ENCODE measurements around the gene FYN. TPM values are rescaled to one million over a fixed set of nuclear protein-coding genes. Genes with fewer than 3 reads are reported as not detected.
"Not testable (repeated sequence)": the region's sequence is repeated elsewhere in the genome, so short reads cannot be mapped to it uniquely, and the experiment has no call there.

FYN gene
- polyA plus RNA-seq, 2 of the 4 experiments (the other 2 are of a cell fraction), result 3.5 to 3.7 TPM

GRCh38 chr6:111680811-111681609 lies 192.2 kb downstream of the FYN start:
- POLR2A ChIA-PET; ATAC-seq; H3K4me3 ChIP-seq; H3K27ac ChIP-seq; FAIRE-seq; H3K4me2 ChIP-seq; DNase-seq (ENCODE audit: low read depth in 1 of 2, low spot score in 1 of 2); H3K9me3 ChIP-seq: not testable (repeated sequence)
- 77% methylated on average over 6 of the region's 6 CpGs for WGBS (ENCODE audit: missing lambda C conversion rate)
- peaks cover 14% of the 10 kb centered on the region; the same call in 2 of the 3 replicates for H3K4me1 ChIP-seq
- CTCF ChIA-PET, result interaction anchor here (1.3 kb wide), 1 partner anchor 9 kb away, joined by 3 read pairs; no protein-coding TSS in a partner anchor

GRCh38 chr6:111680015-111680712 lies 193.1 kb downstream of the FYN start:
- ChIA-PET CTCF (no interaction called here), POLR2A (no interaction called here)
- no peak overlapping the region for H3K4me2 ChIP-seq
- H3K9me3 ChIP-seq, result no peaks in the 10 kb centered on the region
- H3K4me1 ChIP-seq, result peaks cover 14% of the 10 kb centered on the region; the same call in 2 of the 3 replicates
- no peak overlapping the region for H3K27ac ChIP-seq
- TF ChIP-seq ZNF302 (CRISPR knock-in tag; IDR thresholded peaks at IDR 0.05) (no peak), GATA3 (IDR thresholded peaks at IDR 0.05; ENCODE audit: borderline replicate concordance) (no peak), HOXB5 (CRISPR knock-in tag; IDR thresholded peaks at IDR 0.05) (no peak)
- WGBS (ENCODE audit: missing lambda C conversion rate), result 92% methylated on average over 7 of the region's 7 CpGs
- FAIRE-seq, result no peak
- H3K4me3 ChIP-seq, result no peak overlapping the region
- no peak for ATAC-seq
- no peak for DNase-seq (ENCODE audit: low read depth in 1 of 2, low spot score in 1 of 2)

- ATAC-seq (no peak), FAIRE-seq (no peak), DNase-seq (ENCODE audit: low read depth in 1 of 2, low spot score in 1 of 2) (no peak)
- 67% methylated on average over 5 of the region's 5 CpGs for WGBS (ENCODE audit: missing lambda C conversion rate)
- H3K4me3 ChIP-seq, result no peak overlapping the region
- H3K4me2 ChIP-seq, result no peak overlapping the region
- CTCF ChIA-PET, result no interaction called here
- POLR2A ChIA-PET, result no interaction called here
- no peak overlapping the region for H3K27ac ChIP-seq
- TF ChIP-seq CHD2 (IDR thresholded peaks at IDR 0.05; ENCODE audit: low read length, partially characterized antibody) (no peak), RCOR1 (IDR thresholded peaks at IDR 0.05; ENCODE audit: low read depth, low read length) (no peak), HES2 (IDR thresholded peaks at IDR 0.05) (no peak), HOXA7 (CRISPR knock-in tag; IDR thresholded peaks at IDR 0.05) (no peak), ZFP36 (IDR thresholded peaks at IDR 0.05; ENCODE audit: borderline replicate concordance, partially characterized antibody) (no peak), HOXB13 (CRISPR knock-in tag; IDR thresholded peaks at IDR 0.05; ENCODE audit: low read depth) (no peak), JUN (IDR thresholded peaks at IDR 0.05) (no peak)
- H3K9me3 ChIP-seq, result no peaks in the 10 kb centered on the region
- H3K4me1 ChIP-seq, result peaks cover 14% of the 10 kb centered on the region; the same call in 2 of the 3 replicates
These were observed 194.0 kb downstream of the FYN start for GRCh38 chr6:111679126-111679858.

GRCh38 chr6:111677249-111677990 lies 195.8 kb downstream of the FYN start:
- FAIRE-seq, result no peak
- peak overlapping the region; percentile 57 for H3K4me2 ChIP-seq
- H3K9me3 ChIP-seq, result no peaks in the 10 kb centered on the region
- DNase-seq (ENCODE audit: low read depth in 1 of 2, low spot score in 1 of 2), result no peak
- POLR2A ChIA-PET, result no interaction called here
- no peak overlapping the region for H3K4me3 ChIP-seq
- peak in 1 of 2 experiments; percentile 35; a peak in 1 of 6 replicates for ATAC-seq
- CTCF ChIA-PET, result no interaction called here
- peaks cover 14% of the 10 kb centered on the region; the same call in 2 of the 3 replicates for H3K4me1 ChIP-seq
- 10% methylated on average over 3 of the region's 3 CpGs for WGBS (ENCODE audit: missing lambda C conversion rate)
- H3K27ac ChIP-seq, result no peak overlapping the region
- no peak for TF ChIP-seq FOSL2 (IDR thresholded peaks at IDR 0.05)
- no peak for TF ChIP-seq FOSL2 (CRISPR knock-in tag; IDR thresholded peaks at IDR 0.05)
- TF ChIP-seq, protein P1, sequence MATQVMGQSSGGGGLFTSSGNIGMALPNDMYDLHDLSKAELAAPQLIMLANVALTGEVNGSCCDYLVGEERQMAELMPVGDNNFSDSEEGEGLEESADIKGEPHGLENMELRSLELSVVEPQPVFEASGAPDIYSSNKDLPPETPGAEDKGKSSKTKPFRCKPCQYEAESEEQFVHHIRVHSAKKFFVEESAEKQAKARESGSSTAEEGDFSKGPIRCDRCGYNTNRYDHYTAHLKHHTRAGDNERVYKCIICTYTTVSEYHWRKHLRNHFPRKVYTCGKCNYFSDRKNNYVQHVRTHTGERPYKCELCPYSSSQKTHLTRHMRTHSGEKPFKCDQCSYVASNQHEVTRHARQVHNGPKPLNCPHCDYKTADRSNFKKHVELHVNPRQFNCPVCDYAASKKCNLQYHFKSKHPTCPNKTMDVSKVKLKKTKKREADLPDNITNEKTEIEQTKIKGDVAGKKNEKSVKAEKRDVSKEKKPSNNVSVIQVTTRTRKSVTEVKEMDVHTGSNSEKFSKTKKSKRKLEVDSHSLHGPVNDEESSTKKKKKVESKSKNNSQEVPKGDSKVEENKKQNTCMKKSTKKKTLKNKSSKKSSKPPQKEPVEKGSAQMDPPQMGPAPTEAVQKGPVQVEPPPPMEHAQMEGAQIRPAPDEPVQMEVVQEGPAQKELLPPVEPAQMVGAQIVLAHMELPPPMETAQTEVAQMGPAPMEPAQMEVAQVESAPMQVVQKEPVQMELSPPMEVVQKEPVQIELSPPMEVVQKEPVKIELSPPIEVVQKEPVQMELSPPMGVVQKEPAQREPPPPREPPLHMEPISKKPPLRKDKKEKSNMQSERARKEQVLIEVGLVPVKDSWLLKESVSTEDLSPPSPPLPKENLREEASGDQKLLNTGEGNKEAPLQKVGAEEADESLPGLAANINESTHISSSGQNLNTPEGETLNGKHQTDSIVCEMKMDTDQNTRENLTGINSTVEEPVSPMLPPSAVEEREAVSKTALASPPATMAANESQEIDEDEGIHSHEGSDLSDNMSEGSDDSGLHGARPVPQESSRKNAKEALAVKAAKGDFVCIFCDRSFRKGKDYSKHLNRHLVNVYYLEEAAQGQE (IDR thresholded peaks at IDR 0.05), result no peak
- no peak for TF ChIP-seq NPAS2 (CRISPR knock-in tag; IDR thresholded peaks at IDR 0.05; ENCODE audit: borderline replicate concordance)
- no peak for TF ChIP-seq FOSB (CRISPR knock-in tag; IDR thresholded peaks at IDR 0.05)
- TF ChIP-seq JUN (IDR thresholded peaks at IDR 0.05), result no peak
- no peak for TF ChIP-seq ZFP36 (IDR thresholded peaks at IDR 0.05; ENCODE audit: borderline replicate concordance, partially characterized antibody)
- TF ChIP-seq, protein P2, sequence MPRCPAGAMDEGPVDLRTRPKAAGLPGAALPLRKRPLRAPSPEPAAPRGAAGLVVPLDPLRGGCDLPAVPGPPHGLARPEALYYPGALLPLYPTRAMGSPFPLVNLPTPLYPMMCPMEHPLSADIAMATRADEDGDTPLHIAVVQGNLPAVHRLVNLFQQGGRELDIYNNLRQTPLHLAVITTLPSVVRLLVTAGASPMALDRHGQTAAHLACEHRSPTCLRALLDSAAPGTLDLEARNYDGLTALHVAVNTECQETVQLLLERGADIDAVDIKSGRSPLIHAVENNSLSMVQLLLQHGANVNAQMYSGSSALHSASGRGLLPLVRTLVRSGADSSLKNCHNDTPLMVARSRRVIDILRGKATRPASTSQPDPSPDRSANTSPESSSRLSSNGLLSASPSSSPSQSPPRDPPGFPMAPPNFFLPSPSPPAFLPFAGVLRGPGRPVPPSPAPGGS (IDR thresholded peaks at IDR 0.05), result no peak
- no peak for TF ChIP-seq MAX (IDR thresholded peaks at IDR 0.05)
- no peak for TF ChIP-seq POLR2AphosphoS2 (conservative IDR thresholded peaks at IDR 0.05; ENCODE audit: low read length)
- no peak for TF ChIP-seq E2F6 (IDR thresholded peaks at IDR 0.05; ENCODE audit: borderline replicate concordance, low read depth)
- no peak for TF ChIP-seq TP53 (CRISPR knock-in tag; IDR thresholded peaks at IDR 0.05)
